ENCODE results near the gene GULP1.

Gene GULP1

DNA sequence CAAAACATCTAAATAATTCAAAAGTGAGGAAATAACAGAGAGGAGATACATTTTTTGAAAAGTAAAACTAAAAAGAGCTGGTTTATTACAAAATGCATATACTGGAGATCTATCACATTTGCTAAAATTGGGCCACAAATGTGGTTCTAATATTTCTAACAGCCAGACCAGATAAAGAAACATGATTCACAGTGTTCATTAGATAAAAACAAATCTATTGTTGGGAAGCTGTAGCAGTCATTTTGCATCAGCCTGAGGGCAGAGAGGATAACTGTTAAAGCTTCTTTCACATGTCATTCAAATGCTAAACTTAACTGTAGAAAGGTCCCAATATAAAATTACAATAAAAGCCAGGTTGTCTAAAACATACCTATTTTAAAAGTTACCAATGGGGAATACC, 148.3 kb downstream of the GULP1 start (continued):
- no peak for TF ChIP-seq ZNF768 (tag by site-specific recombination; IDR thresholded peaks at IDR 0.05)

GRCh38 chr2:188440849-188441248, 149.2 kb downstream of the GULP1 start:
- H3K27ac ChIP-seq (ENCODE audit: extremely low read depth, low read depth, low read length), result no peak overlapping the region
- no peak overlapping the region for H3K4me3 ChIP-seq (ENCODE audit: low read depth, low read length)
- H3K4me1 ChIP-seq (ENCODE audit: control insufficient read depth, insufficient read depth, low read length), result peaks cover 12% of the 10 kb centered on the region
- ChIA-PET CTCF (no interaction called here), POLR2A (no interaction called here)
- H3K36me3 ChIP-seq (ENCODE audit: control insufficient read depth in 2 of 2, insufficient read depth in 1 of 2, low read length in 2 of 2), result no peaks in the 10 kb centered on the region
- TF ChIP-seq ZNF510 (tag by site-specific recombination; IDR thresholded peaks at IDR 0.05; ENCODE audit: insufficient replicate concordance) (no peak), MZF1 (tag by site-specific recombination; IDR thresholded peaks at IDR 0.05; ENCODE audit: borderline replicate concordance) (no peak), ZNF23 (tag by site-specific recombination; IDR thresholded peaks at IDR 0.05; ENCODE audit: borderline replicate concordance) (no peak), ZNF16 (tag by site-specific recombination; IDR thresholded peaks at IDR 0.05; ENCODE audit: low read depth) (no peak)
- no peaks in the 10 kb centered on the region for H3K9me3 ChIP-seq (ENCODE audit: control insufficient read depth, insufficient read depth, low read depth, low read length)

- H3K9me3 ChIP-seq (ENCODE audit: control insufficient read depth, insufficient read depth, low read depth, low read length), result no peaks in the 10 kb centered on the region
- no peaks in the 10 kb centered on the region for H3K36me3 ChIP-seq (ENCODE audit: control insufficient read depth in 2 of 2, insufficient read depth in 1 of 2, low read length in 2 of 2)
- POLR2A ChIA-PET, result no interaction called here
- CTCF ChIA-PET, result no interaction called here
- no peak for TF ChIP-seq SP3 (tag by site-specific recombination; IDR thresholded peaks at IDR 0.05)
- TF ChIP-seq ZNF175 (tag by site-specific recombination; IDR thresholded peaks at IDR 0.05), result no peak
- 0 out of 2 replicates have a peak, but pooled peaks have one; percentile 10 for TF ChIP-seq ZNF664 (tag by site-specific recombination; IDR thresholded peaks at IDR 0.05)
- peak; percentile 57 for TF ChIP-seq GLIS1 (tag by site-specific recombination; IDR thresholded peaks at IDR 0.05)
- no peak for TF ChIP-seq ZNF324 (tag by site-specific recombination; IDR thresholded peaks at IDR 0.05)
- H3K27ac ChIP-seq (ENCODE audit: extremely low read depth, low read depth, low read length), result no peak overlapping the region
- no peak overlapping the region for H3K4me3 ChIP-seq (ENCODE audit: low read depth, low read length)
- peaks cover 12% of the 10 kb centered on the region for H3K4me1 ChIP-seq (ENCODE audit: control insufficient read depth, insufficient read depth, low read length)
These were observed 149.7 kb downstream of the GULP1 start for GRCh38 chr2:188441288-188441947.

DNA sequence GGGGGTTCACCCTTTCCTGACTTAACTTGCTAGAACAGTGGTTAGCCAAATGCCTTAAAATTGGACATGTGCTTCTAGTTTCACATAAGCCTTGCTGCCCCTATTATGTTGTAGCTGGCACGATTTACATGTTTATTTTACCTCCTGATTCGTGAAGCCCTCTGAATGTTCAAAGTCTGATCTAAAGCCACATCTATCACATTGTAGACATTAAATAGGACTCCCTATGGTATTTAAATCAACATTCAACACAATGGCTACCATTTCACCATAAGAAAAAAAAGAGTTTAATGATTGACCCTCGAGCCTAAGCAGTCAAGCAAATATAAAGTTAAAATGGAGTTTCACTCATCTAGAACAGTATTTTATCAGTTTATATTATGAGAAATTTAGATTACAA, 151.5 kb downstream of the GULP1 start:
- no peak overlapping the region for H3K4me3 ChIP-seq (ENCODE audit: low read depth, low read length)
- ChIA-PET CTCF (interaction anchor here (0.6 kb wide), 1 partner anchor 49 kb away, joined by 3 read pairs; no protein-coding TSS in a partner anchor), POLR2A (no interaction called here)
- peaks cover 12% of the 10 kb centered on the region for H3K4me1 ChIP-seq (ENCODE audit: control insufficient read depth, insufficient read depth, low read length)
- H3K27ac ChIP-seq (ENCODE audit: extremely low read depth, low read depth, low read length), result 0 out of 2 replicates have a peak overlapping the region, but pooled peaks have one; percentile 24
- TF ChIP-seq ZSCAN30 (tag by site-specific recombination; IDR thresholded peaks at IDR 0.05) (0 out of 2 replicates have a peak, but pooled peaks have one; percentile 35), OSR2 (tag by site-specific recombination; IDR thresholded peaks at IDR 0.05) (peak; percentile 62), ZNF843 (tag by site-specific recombination; IDR thresholded peaks at IDR 0.05) (peak; percentile 86), TCF7L2 (IDR thresholded peaks at IDR 0.05; ENCODE audit: borderline replicate concordance, low read depth, low read length) (peak; percentile 19; the same call in 1 of the 2 replicates), ZIC2 (tag by site-specific recombination; IDR thresholded peaks at IDR 0.05) (peak; percentile 33), ZNF132 (tag by site-specific recombination; IDR thresholded peaks at IDR 0.05; ENCODE audit: borderline replicate concordance) (no peak), PRDM6 (tag by site-specific recombination; IDR thresholded peaks at IDR 0.05) (peak; percentile 57), FEZF1 (tag by site-specific recombination; IDR thresholded peaks at IDR 0.05) (peak; percentile 69), SCRT1 (tag by site-specific recombination; IDR thresholded peaks at IDR 0.05; ENCODE audit: borderline replicate concordance) (no peak), GLIS1 (tag by site-specific recombination; IDR thresholded peaks at IDR 0.05) (peak; percentile 97)
- TF ChIP-seq, protein P1, sequence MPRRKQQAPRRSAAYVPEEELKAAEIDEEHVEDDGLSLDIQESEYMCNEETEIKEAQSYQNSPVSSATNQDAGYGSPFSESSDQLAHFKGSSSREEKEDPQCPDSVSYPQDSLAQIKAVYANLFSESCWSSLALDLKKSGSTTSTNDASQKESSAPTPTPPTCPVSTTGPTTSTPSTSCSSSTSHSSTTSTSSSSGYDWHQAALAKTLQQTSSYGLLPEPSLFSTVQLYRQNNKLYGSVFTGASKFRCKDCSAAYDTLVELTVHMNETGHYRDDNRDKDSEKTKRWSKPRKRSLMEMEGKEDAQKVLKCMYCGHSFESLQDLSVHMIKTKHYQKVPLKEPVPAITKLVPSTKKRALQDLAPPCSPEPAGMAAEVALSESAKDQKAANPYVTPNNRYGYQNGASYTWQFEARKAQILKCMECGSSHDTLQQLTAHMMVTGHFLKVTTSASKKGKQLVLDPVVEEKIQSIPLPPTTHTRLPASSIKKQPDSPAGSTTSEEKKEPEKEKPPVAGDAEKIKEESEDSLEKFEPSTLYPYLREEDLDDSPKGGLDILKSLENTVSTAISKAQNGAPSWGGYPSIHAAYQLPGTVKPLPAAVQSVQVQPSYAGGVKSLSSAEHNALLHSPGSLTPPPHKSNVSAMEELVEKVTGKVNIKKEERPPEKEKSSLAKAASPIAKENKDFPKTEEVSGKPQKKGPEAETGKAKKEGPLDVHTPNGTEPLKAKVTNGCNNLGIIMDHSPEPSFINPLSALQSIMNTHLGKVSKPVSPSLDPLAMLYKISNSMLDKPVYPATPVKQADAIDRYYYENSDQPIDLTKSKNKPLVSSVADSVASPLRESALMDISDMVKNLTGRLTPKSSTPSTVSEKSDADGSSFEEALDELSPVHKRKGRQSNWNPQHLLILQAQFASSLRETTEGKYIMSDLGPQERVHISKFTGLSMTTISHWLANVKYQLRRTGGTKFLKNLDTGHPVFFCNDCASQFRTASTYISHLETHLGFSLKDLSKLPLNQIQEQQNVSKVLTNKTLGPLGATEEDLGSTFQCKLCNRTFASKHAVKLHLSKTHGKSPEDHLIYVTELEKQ (tag by site-specific recombination; IDR thresholded peaks at IDR 0.05; ENCODE audit: borderline replicate concordance), result no peak
- no peaks in the 10 kb centered on the region for H3K9me3 ChIP-seq (ENCODE audit: control insufficient read depth, insufficient read depth, low read depth, low read length)
- no peaks in the 10 kb centered on the region for H3K36me3 ChIP-seq (ENCODE audit: control insufficient read depth in 2 of 2, insufficient read depth in 1 of 2, low read length in 2 of 2)

Data from HEK293 (cell line).